ENCODE measurements around the gene FXR2. TPM values are rescaled to one million over a fixed set of nuclear protein-coding genes. Genes with fewer than 3 reads are reported as not detected.

Gene FXR2
- total and polyA plus RNA-seq, 8 donors, result 30.6 to 47.5 (median 37.0) TPM

DNA sequence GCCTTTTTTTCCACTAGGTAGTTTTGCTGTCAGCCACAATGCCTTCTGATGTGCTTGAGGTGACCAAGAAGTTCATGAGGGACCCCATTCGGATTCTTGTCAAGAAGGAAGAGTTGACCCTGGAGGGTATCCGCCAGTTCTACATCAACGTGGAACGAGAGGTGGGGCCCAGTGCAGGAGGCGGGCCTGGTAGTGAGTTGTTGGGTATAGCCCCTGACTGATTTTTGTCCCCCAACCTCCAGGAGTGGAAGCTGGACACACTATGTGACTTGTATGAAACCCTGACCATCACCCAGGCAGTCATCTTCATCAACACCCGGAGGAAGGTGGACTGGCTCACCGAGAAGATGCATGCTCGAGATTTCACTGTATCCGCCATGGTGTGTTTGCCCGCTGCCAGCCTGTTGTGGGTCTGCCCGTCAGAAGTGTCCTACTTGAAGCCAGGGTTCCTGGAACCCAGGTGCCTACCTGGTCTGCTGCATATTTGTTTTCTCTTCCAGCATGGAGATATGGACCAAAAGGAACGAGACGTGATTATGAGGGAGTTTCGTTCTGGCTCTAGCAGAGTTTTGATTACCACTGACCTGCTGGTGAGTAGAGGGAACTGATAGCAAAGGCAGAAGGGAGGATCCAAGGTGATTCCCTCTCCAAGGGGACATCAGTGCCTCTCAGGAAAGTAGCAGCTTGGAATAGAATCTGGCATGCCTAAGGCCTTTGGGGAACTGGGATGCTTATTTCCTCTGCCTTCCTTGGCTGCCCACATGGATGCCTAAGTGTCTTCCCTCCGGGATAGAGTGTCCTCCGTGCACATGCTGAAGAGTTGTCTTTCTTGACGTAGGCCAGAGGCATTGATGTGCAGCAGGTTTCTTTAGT is 37.1 kb downstream of the FXR2 start:
- peak overlapping the region in 1 of 2 donors; percentile 100 for H3K4me3 ChIP-seq
- peak overlapping the region; percentile 84 to 98 for H3K27ac ChIP-seq

DNA sequence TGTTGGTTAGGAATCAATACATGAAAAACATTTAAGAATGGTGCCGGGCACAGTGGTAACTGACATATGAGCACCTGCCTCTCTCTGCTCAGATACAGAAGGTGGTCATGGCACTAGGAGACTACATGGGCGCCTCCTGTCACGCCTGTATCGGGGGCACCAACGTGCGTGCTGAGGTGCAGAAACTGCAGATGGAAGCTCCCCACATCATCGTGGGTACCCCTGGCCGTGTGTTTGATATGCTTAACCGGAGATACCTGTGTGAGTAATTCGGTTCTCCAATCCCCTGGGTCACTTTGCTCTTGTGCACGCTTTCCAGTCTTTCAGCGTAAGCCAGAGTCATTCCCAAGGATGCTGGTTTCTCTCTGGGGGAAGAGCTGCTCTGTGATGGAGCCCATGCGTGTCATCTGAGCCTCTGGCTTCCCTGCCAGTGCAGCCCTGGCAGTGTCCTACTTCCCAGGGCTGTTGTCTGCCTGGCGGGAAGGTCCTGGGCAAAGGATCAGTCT is 38.2 kb downstream of the FXR2 start:
- DNase-seq (no peak), ATAC-seq (no peak)
- Histone ChIP-seq H3K4me1 (peaks cover 26 to 83% of the 10 kb centered on the region in 2 donors), H3K9me3 (no peaks in the 10 kb centered on the region), H3K27ac (peak overlapping the region in 1 of 2 donors; percentile 28), H3K27me3 (no peaks in the 10 kb centered on the region), H3K4me3 (peak overlapping the region in 1 of 2 donors; percentile 100), H3K36me3 (peaks cover 0 to 71% of the 10 kb centered on the region in 2 donors)
- intact Hi-C loops (cut with DNase I), result no loop called here
- TF ChIP-seq, protein P1, sequence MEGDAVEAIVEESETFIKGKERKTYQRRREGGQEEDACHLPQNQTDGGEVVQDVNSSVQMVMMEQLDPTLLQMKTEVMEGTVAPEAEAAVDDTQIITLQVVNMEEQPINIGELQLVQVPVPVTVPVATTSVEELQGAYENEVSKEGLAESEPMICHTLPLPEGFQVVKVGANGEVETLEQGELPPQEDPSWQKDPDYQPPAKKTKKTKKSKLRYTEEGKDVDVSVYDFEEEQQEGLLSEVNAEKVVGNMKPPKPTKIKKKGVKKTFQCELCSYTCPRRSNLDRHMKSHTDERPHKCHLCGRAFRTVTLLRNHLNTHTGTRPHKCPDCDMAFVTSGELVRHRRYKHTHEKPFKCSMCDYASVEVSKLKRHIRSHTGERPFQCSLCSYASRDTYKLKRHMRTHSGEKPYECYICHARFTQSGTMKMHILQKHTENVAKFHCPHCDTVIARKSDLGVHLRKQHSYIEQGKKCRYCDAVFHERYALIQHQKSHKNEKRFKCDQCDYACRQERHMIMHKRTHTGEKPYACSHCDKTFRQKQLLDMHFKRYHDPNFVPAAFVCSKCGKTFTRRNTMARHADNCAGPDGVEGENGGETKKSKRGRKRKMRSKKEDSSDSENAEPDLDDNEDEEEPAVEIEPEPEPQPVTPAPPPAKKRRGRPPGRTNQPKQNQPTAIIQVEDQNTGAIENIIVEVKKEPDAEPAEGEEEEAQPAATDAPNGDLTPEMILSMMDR (IDR thresholded peaks at IDR 0.05), result no peak

More for the DNA sequence above, 37.1 kb downstream of the FXR2 start:
- peaks cover 0 to 73% of the 10 kb centered on the region in 2 donors for H3K36me3 ChIP-seq
- ATAC-seq, result no peak
- H3K27me3 ChIP-seq, result no peaks in the 10 kb centered on the region
- TF ChIP-seq, protein P1 (IDR thresholded peaks at IDR 0.05), result no peak
- H3K4me1 ChIP-seq, result peaks cover 33 to 86% of the 10 kb centered on the region in 2 donors
- intact Hi-C loops (cut with DNase I), result no loop called here
- H3K9me3 ChIP-seq, result no peaks in the 10 kb centered on the region
- DNase-seq, result no peak

DNA sequence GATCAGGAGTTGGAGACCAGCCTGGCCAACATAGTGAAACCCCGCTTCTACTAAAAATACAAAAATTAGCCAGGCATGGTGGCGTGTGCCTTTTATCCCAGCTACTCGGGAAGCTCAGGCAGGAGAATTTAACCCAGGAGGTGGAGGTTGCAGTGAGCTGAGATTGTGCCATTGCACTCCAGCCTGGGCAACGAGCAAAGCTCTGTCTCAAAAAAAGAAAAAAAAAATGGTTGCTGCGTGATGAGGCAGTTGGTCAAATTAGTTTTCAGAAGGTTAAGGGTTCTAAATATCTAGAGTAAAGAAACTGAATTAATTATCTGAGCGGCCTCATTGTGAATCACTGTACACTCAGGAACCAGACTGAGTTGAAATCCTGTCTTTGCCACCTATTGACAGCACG is 38.7 kb downstream of the FXR2 start:
- ATAC-seq (no peak), DNase-seq (no peak)
- H3K4me3 ChIP-seq, result peak overlapping the region in 1 of 2 donors; percentile 100
- H3K36me3 ChIP-seq, result peaks cover 0 to 71% of the 10 kb centered on the region in 2 donors
- peaks cover 26 to 83% of the 10 kb centered on the region in 2 donors for H3K4me1 ChIP-seq
- intact Hi-C loops (cut with DNase I), result no loop called here
- peak overlapping the region in 1 of 2 donors; percentile 34 for H3K27ac ChIP-seq
- no peaks in the 10 kb centered on the region for H3K9me3 ChIP-seq
- TF ChIP-seq, protein P1 (IDR thresholded peaks at IDR 0.05), result no peak
- no peaks in the 10 kb centered on the region for H3K27me3 ChIP-seq

DNA sequence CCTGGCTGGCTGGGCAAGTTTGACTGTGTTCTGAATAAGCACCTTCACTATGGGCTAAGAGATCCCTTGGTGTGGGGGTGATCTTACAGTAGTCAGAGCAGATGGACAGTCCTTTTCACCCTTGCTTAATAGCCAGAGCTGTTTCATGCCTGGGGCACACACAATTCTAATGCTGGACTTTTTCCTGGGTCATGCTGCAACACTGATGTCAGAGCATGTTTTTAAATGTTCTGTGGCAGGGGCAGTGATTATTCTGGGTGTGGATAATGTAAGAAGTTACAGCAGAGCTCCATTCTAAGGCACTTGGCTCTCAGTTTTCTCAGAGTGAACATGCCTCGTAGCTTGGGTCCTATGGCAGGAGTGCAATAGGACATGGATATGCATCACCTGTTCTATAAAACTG is 39.2 kb downstream of the FXR2 start:
- TF ChIP-seq, protein P1 (IDR thresholded peaks at IDR 0.05), result no peak
- DNase-seq (no peak), ATAC-seq (no peak)
- Histone ChIP-seq H3K36me3 (peaks cover 0 to 71% of the 10 kb centered on the region in 2 donors), H3K27ac (peak overlapping the region in 1 of 2 donors; percentile 34), H3K4me1 (peaks cover 26 to 80% of the 10 kb centered on the region in 2 donors), H3K27me3 (no peaks in the 10 kb centered on the region), H3K4me3 (peak overlapping the region in 1 of 2 donors; percentile 100), H3K9me3 (no peaks in the 10 kb centered on the region)
- intact Hi-C loops (cut with DNase I), result no loop called here

All from left lung (tissue), 10 donors.